PFSK-1 (cell line): ENCODE measurements around the gene GMEB2.

Source experiments
- POLR2AphosphoS5 ChIP-seq: IDR thresholded peaks from 2 replicates; pipeline ENCODE4 v1.6.1; 2012; ENCODE audit warnings: low read depth, mild to moderate bottlenecking, control low read depth, low read length, moderate library complexity
- TF ChIP-seq, protein P1 (sequence below), 2 experiments: IDR thresholded peaks; 2 replicates each; pipeline versions ENCODE4 v1.6.1 to v1.8.0; 2011 to 2012; ENCODE audit warnings: low read depth in 2 of 2, low read length in 2 of 2, control low read depth in 1 of 2, inconsistent platforms in 1 of 2, mild to moderate bottlenecking in 1 of 2, moderate library complexity in 1 of 2; ENCODE audit not compliant: insufficient read depth in 1 of 2

DNA sequence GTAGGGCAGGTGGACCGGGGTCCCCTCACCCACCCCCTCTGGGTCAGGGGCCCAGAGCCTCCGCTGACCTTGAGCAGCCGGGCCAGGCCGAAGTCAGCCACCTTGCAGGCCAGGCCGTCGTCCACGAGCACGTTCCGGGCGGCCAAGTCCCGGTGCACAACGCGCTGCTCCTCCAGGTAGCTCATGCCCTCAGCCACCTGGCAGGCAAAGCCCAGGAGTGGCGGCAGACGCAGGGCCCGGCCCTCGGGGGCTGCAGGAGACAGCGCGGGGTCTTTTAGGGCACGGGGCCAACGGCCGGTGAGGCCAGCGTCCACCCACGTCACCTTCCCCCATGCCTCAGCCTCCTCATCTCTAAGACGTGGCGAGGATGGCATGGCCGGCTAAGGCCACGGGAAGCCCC is 85.5 kb downstream of the GMEB2 start:
- TF ChIP-seq, protein P1, sequence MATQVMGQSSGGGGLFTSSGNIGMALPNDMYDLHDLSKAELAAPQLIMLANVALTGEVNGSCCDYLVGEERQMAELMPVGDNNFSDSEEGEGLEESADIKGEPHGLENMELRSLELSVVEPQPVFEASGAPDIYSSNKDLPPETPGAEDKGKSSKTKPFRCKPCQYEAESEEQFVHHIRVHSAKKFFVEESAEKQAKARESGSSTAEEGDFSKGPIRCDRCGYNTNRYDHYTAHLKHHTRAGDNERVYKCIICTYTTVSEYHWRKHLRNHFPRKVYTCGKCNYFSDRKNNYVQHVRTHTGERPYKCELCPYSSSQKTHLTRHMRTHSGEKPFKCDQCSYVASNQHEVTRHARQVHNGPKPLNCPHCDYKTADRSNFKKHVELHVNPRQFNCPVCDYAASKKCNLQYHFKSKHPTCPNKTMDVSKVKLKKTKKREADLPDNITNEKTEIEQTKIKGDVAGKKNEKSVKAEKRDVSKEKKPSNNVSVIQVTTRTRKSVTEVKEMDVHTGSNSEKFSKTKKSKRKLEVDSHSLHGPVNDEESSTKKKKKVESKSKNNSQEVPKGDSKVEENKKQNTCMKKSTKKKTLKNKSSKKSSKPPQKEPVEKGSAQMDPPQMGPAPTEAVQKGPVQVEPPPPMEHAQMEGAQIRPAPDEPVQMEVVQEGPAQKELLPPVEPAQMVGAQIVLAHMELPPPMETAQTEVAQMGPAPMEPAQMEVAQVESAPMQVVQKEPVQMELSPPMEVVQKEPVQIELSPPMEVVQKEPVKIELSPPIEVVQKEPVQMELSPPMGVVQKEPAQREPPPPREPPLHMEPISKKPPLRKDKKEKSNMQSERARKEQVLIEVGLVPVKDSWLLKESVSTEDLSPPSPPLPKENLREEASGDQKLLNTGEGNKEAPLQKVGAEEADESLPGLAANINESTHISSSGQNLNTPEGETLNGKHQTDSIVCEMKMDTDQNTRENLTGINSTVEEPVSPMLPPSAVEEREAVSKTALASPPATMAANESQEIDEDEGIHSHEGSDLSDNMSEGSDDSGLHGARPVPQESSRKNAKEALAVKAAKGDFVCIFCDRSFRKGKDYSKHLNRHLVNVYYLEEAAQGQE (IDR thresholded peaks at IDR 0.05; ENCODE audit: insufficient read depth in 1 of 2, low read depth in 2 of 2, low read length in 2 of 2), result no peak
- no peak for TF ChIP-seq POLR2AphosphoS5
